Pulmonary artery endothelial cell (primary cell): ENCODE measurements around the gene EFTUD2. TPM values are rescaled to one million over a fixed set of nuclear protein-coding genes. Genes with fewer than 3 reads are reported as not detected.

Experiments used
- DNase-seq: peaks from one replicate; pipeline ENCODE4 v3.0.0-alpha.2; 2011; ENCODE audit warnings: low read depth, low spot score
- total RNA-seq: library from RNA; depleted of rRNA; stranded (reverse); fragments of >200 nt; gene quantifications from 2 replicates; pipeline ENCODE4 v1.2.3, GENCODE V29; 2014

Gene EFTUD2
- total RNA-seq, 1 donor from 2014 or later = 226 TPM

GRCh38 chr17:44925731-44926697, 26.8 kb upstream of the EFTUD2 start:
- no peak for DNase-seq

- no peak for DNase-seq
Observed at GRCh38 chr17:44924107-44924544, 24.9 kb upstream of the EFTUD2 start.

GRCh38 chr17:44922746-44923470, 23.7 kb upstream of the EFTUD2 start:
- no peak for DNase-seq

- DNase-seq = no peak
Observed at GRCh38 chr17:44922136-44922535, 22.9 kb upstream of the EFTUD2 start.

GRCh38 chr17:44921122-44921882, 22.1 kb upstream of the EFTUD2 start:
- DNase-seq = no peak

- no peak for DNase-seq
Observed at GRCh38 chr17:44920565-44920940, 21.3 kb upstream of the EFTUD2 start.

- no peak for DNase-seq
Observed at GRCh38 chr17:44919885-44920564, 20.8 kb upstream of the EFTUD2 start.

- DNase-seq = no peak
Observed at GRCh38 chr17:44919411-44919810, 20.2 kb upstream of the EFTUD2 start.

- no peak for DNase-seq
Observed at GRCh38 chr17:44918006-44918405, 18.8 kb upstream of the EFTUD2 start.

GRCh38 chr17:44917456-44917855, 18.2 kb upstream of the EFTUD2 start:
- no peak for DNase-seq

GRCh38 chr17:44916781-44917241, 17.6 kb upstream of the EFTUD2 start:
- no peak for DNase-seq

- DNase-seq = no peak
Observed at GRCh38 chr17:44915862-44916780, 16.9 kb upstream of the EFTUD2 start.

- DNase-seq = no peak
Observed at GRCh38 chr17:44915321-44915726, 16.1 kb upstream of the EFTUD2 start, which contains the start of gene GFAP. TSS of gene GFAP (minus strand) at chr17:44915500. CDS start at chr17:44915486, 14 bp downstream.

GRCh38 chr17:44914698-44915271, 15.5 kb upstream of the EFTUD2 start:
- DNase-seq = no peak

- no peak for DNase-seq
Observed at GRCh38 chr17:44914148-44914547, 14.9 kb upstream of the EFTUD2 start.

- DNase-seq = no peak
Observed at GRCh38 chr17:44913676-44914075, 14.4 kb upstream of the EFTUD2 start.

- DNase-seq = no peak
Observed at GRCh38 chr17:44912763-44913544, 13.7 kb upstream of the EFTUD2 start.

- DNase-seq = no peak
Observed at GRCh38 chr17:44911133-44912001, 12.1 kb upstream of the EFTUD2 start.
